Motor neuron (in vitro differentiated cells): ENCODE data around the gene NFATC1. TPM values are rescaled to one million over a fixed set of nuclear protein-coding genes. Genes with fewer than 3 reads are reported as not detected.

Experiments
- ATAC-seq, 8 experiments: fragments of 200-7000 bp; cut with Tn5 transposase; replicated peaks in 6 of 8; 2 replicates each; pipeline ENCODE4 v1.8.0; 2021; ENCODE audit warnings: mild to moderate bottlenecking in 8 of 8, moderate library complexity in 8 of 8
- H3K27ac ChIP-seq, 2 donors: fragments of 250-450 bp; sonication (Bioruptor Pico); 2 replicates each; pipeline ENCODE4 v1.9.0; 2021; ENCODE audit warnings: antibody characterized with exemption in 2 of 2, mild to moderate bottlenecking in 2 of 2, moderate library complexity in 1 of 2
- H3K4me1 ChIP-seq, 2 donors: fragments of 250-450 bp; sonication (Bioruptor Pico); replicated peaks in 1 of 2; 2 replicates each; pipeline ENCODE4 v1.6.1; 2021; ENCODE audit warnings: antibody characterized with exemption in 2 of 2, mild to moderate bottlenecking in 2 of 2, moderate library complexity in 1 of 2
- H3K4me3 ChIP-seq, 5 donors: fragments of 250-450 bp; sonication (Bioruptor Pico); 2 replicates each; pipeline ENCODE4 v1.9.0; 2021; ENCODE audit warnings: antibody characterized with exemption in 5 of 5, mild to moderate bottlenecking in 5 of 5, moderate library complexity in 4 of 5
- WGBS, 10 experiments: fragments of 450-650 bp; shearing (Covaris generic); methylation state at CpG; one replicate each; pipeline ENCODE4 v1.0.0; 2022; 5-methylcytosine and 5-hydroxymethylcytosine counted together
- in situ Hi-C, 9 experiments: fragments of 400-800 bp; cut with MboI; loops; one replicate each; pipeline ENCODE4 v1.15.0; 2021; ENCODE audit warnings: low sequenced_read_pairs in 9 of 9, low pct_unique_long_range_greater_than_20kb in 2 of 9; ENCODE audit not compliant: unreplicated experiment in 9 of 9
- total RNA-seq, 8 experiments: library from RNA; unstranded; fragments of 300-600 nt; gene quantifications; 2 replicates each; pipeline versions ENCODE4 v1.2.3 to v1.2.4, GENCODE V29; 2022

NFATC1 gene
- total RNA-seq, 8 experiments from 2014 or later: 0.23 to 21.6 (median 2.3) TPM

- Histone ChIP-seq H3K4me1 (peaks cover 5 to 30% of the 10 kb centered on the region in 2 donors), H3K27ac (no peak overlapping the region)
- in situ Hi-C loops: loop anchor here in 1 of 9 experiments (25.0 kb wide), 1 partner anchor 133 kb away; no protein-coding TSS in a partner anchor
Observed at GRCh38 chr18:79403723-79404566, 8.2 kb downstream of the NFATC1 start.

GRCh38 chr18:79404567-79404910 lies 8.8 kb downstream of the NFATC1 start:
- peak; percentile 20 to 90 (median 57) for ATAC-seq
- no peak overlapping the region for H3K4me3 ChIP-seq
- no peak overlapping the region for H3K27ac ChIP-seq
- WGBS, 10 experiments: 11 to 100% (median 76%) methylated on average over 2 to 8 of the region's 12 CpGs; no CpG with 5 or more reads in 5 of the 10 experiments
- H3K4me1 ChIP-seq: peaks cover 5 to 28% of the 10 kb centered on the region in 2 donors
- in situ Hi-C loops: loop anchor here in 1 of 9 experiments (25.0 kb wide), 1 partner anchor 133 kb away; no protein-coding TSS in a partner anchor

More at GRCh38 chr18:79403723-79404566, 8.2 kb downstream of the NFATC1 start:
- peak in 6 of 8 experiments; percentile 6 to 60 (median 50) for ATAC-seq
- H3K4me3 ChIP-seq: no peak overlapping the region
- 6 to 62% (median 39%) methylated on average over 1 to 22 of the region's 31 CpGs; no CpG with 5 or more reads in 4 of the 10 experiments for WGBS, 10 experiments

- Histone ChIP-seq H3K4me1 (peaks cover 5 to 24% of the 10 kb centered on the region in 2 donors), H3K27ac (no peak overlapping the region), H3K4me3 (no peak overlapping the region)
- peak in 3 of 8 experiments; percentile 16 to 29 (median 18) for ATAC-seq
- WGBS, 10 experiments: 10 to 92% (median 60%) methylated on average over 2 to 15 of the region's 23 CpGs; no CpG with 5 or more reads in 1 of the 10 experiments
- in situ Hi-C loops: loop anchor here in 1 of 9 experiments (25.0 kb wide), 1 partner anchor 132 kb away; no protein-coding TSS in a partner anchor
Observed at GRCh38 chr18:79405019-79405780, 9.5 kb downstream of the NFATC1 start.

GRCh38 chr18:79405781-79406575 lies 10.2 kb downstream of the NFATC1 start:
- 49 to 100% (median 89%) methylated on average over 1 to 16 of the region's 27 CpGs; no CpG with 5 or more reads in 2 of the 10 experiments for WGBS, 10 experiments
- in situ Hi-C loops: loop anchor here in 1 of 9 experiments (25.0 kb wide), 1 partner anchor 131 kb away; no protein-coding TSS in a partner anchor
- no peak overlapping the region for H3K27ac ChIP-seq
- H3K4me1 ChIP-seq: peaks cover 5 to 24% of the 10 kb centered on the region in 2 donors
- H3K4me3 ChIP-seq: no peak overlapping the region
- no peak for ATAC-seq

GRCh38 chr18:79406708-79407107 lies 11.0 kb downstream of the NFATC1 start:
- Histone ChIP-seq H3K4me1 (peaks cover 8 to 24% of the 10 kb centered on the region in 2 donors), H3K27ac (no peak overlapping the region), H3K4me3 (no peak overlapping the region)
- 68 to 97% (median 92%) methylated on average over 2 to 8 of the region's 30 CpGs; no CpG with 5 or more reads in 6 of the 10 experiments for WGBS, 10 experiments
- ATAC-seq: no peak
- in situ Hi-C loops: loop anchor here in 1 of 9 experiments (25.0 kb wide), 1 partner anchor 131 kb away; no protein-coding TSS in a partner anchor

GRCh38 chr18:79409313-79409712 lies 13.6 kb downstream of the NFATC1 start:
- WGBS, 10 experiments: 45 to 97% (median 70%) methylated on average over 2 to 3 of the region's 3 CpGs
- ATAC-seq: no peak
- H3K4me1 ChIP-seq: peaks cover 11 to 12% of the 10 kb centered on the region in 2 donors
- in situ Hi-C loops: loop anchor here in 1 of 9 experiments (25.0 kb wide), 1 partner anchor 128 kb away; no protein-coding TSS in a partner anchor
- no peak overlapping the region for H3K4me3 ChIP-seq
- no peak overlapping the region for H3K27ac ChIP-seq

- H3K27ac ChIP-seq: no peak overlapping the region
- in situ Hi-C loops: loop anchor here in 1 of 9 experiments (25.0 kb wide), 1 partner anchor 127 kb away; no protein-coding TSS in a partner anchor
- peaks cover 7 to 9% of the 10 kb centered on the region in 2 donors for H3K4me1 ChIP-seq
- WGBS, 10 experiments: 88 to 98% methylated on average over 5 to 13 of the region's 30 CpGs; no CpG with 5 or more reads in 8 of the 10 experiments
- H3K4me3 ChIP-seq: no peak overlapping the region
- no peak for ATAC-seq
Observed at GRCh38 chr18:79410171-79410641, 14.5 kb downstream of the NFATC1 start.

GRCh38 chr18:79410731-79411613 lies 15.2 kb downstream of the NFATC1 start:
- H3K27ac ChIP-seq: no peak overlapping the region
- H3K4me1 ChIP-seq: peaks cover 0 to 9% of the 10 kb centered on the region in 2 donors
- ATAC-seq: peak in 1 of 8 experiments; percentile 23
- H3K4me3 ChIP-seq: no peak overlapping the region
- in situ Hi-C loops: loop anchor here in 1 of 9 experiments (25.0 kb wide), 1 partner anchor 126 kb away; no protein-coding TSS in a partner anchor
- WGBS, 10 experiments: 80 to 98% (median 94%) methylated on average over 1 to 14 of the region's 84 CpGs; no CpG with 5 or more reads in 7 of the 10 experiments

- 15 to 92% (median 70%) methylated on average over 1 to 13 of the region's 47 CpGs; no CpG with 5 or more reads in 4 of the 10 experiments for WGBS, 10 experiments
- in situ Hi-C loops: loop anchor here in 1 of 9 experiments (25.0 kb wide), 1 partner anchor 125 kb away; no protein-coding TSS in a partner anchor
- Histone ChIP-seq H3K27ac (no peak overlapping the region), H3K4me3 (no peak overlapping the region), H3K4me1 (peaks cover 0 to 9% of the 10 kb centered on the region in 2 donors)
- ATAC-seq: peak in 4 of 8 experiments; percentile 28 to 86 (median 67)
Observed at GRCh38 chr18:79411614-79412526, 16.1 kb downstream of the NFATC1 start.

GRCh38 chr18:79413025-79413424 lies 17.3 kb downstream of the NFATC1 start:
- in situ Hi-C loops: loop anchor here in 1 of 9 experiments (25.0 kb wide), 1 partner anchor 124 kb away; no protein-coding TSS in a partner anchor

More at GRCh38 chr18:79413025-79413424, 17.3 kb downstream of the NFATC1 start:
- H3K4me3 ChIP-seq: no peak overlapping the region
- peaks cover 0 to 9% of the 10 kb centered on the region in 2 donors for H3K4me1 ChIP-seq
- 81 to 100% (median 91%) methylated on average over 1 to 12 of the region's 16 CpGs; no CpG with 5 or more reads in 4 of the 10 experiments for WGBS, 10 experiments
- ATAC-seq: peak in 3 of 8 experiments; percentile 57 to 67 (median 61)
- no peak overlapping the region for H3K27ac ChIP-seq
